HG02970 (cell line): Measurements from ENCODE around the gene ZMYND8.
"Not testable (repeated sequence)": the region's sequence is repeated elsewhere in the genome, so short reads cannot be mapped to it uniquely, and the experiment has no call there.

Experiments used
- ATAC-seq: cut with Tn5 transposase; IDR thresholded peaks from one replicate; pipeline ENCODE4 v1.9.1; 2021; ENCODE audit warnings: mild to moderate bottlenecking, moderate library complexity, moderate number of reproducible peaks; ENCODE audit not compliant: unreplicated experiment, low FRiP score

ZMYND8 gene

GRCh38 chr20:47256668-47257236, 99.7 kb downstream of the ZMYND8 start:
- no peak for ATAC-seq

- no peak for ATAC-seq
Observed at GRCh38 chr20:47253872-47254271, 102.6 kb downstream of the ZMYND8 start.

GRCh38 chr20:47252879-47253307, 103.6 kb downstream of the ZMYND8 start:
- ATAC-seq = no peak

- no peak for ATAC-seq
Observed at GRCh38 chr20:47251154-47252020, 105.1 kb downstream of the ZMYND8 start.

GRCh38 chr20:47250360-47250759, 106.1 kb downstream of the ZMYND8 start:
- ATAC-seq = no peak

- no peak for ATAC-seq
Observed at GRCh38 chr20:47249913-47250312, 106.6 kb downstream of the ZMYND8 start.

GRCh38 chr20:47248448-47248966, 108.0 kb downstream of the ZMYND8 start:
- ATAC-seq = no peak

GRCh38 chr20:47247972-47248371, 108.5 kb downstream of the ZMYND8 start:
- ATAC-seq = no peak

GRCh38 chr20:47246061-47246777, 110.3 kb downstream of the ZMYND8 start:
- ATAC-seq = no peak

GRCh38 chr20:47245166-47245565, 111.3 kb downstream of the ZMYND8 start:
- ATAC-seq = not testable (repeated sequence)

- ATAC-seq = no peak
Observed at GRCh38 chr20:47244451-47244850, 112.0 kb downstream of the ZMYND8 start.

GRCh38 chr20:47243532-47244305, 112.8 kb downstream of the ZMYND8 start:
- no peak for ATAC-seq

- ATAC-seq = no peak
Observed at GRCh38 chr20:47243003-47243402, 113.5 kb downstream of the ZMYND8 start.

- ATAC-seq = no peak
Observed at GRCh38 chr20:47241345-47241781, 115.1 kb downstream of the ZMYND8 start.

GRCh38 chr20:47240096-47240495, 116.4 kb downstream of the ZMYND8 start:
- ATAC-seq = not testable (repeated sequence)

GRCh38 chr20:47239719-47240067, 116.8 kb downstream of the ZMYND8 start:
- ATAC-seq = no peak

GRCh38 chr20:47238780-47239718, 117.5 kb downstream of the ZMYND8 start:
- no peak for ATAC-seq

- ATAC-seq = no peak
Observed at GRCh38 chr20:47237715-47238114, 118.8 kb downstream of the ZMYND8 start.

- no peak for ATAC-seq
Observed at GRCh38 chr20:47236639-47236900, 119.9 kb downstream of the ZMYND8 start.
